ENCODE measurements around the gene TEX38. TPM values are rescaled to one million over a fixed set of nuclear protein-coding genes. Genes with fewer than 3 reads are reported as not detected.
"Not testable (repeated sequence)": the region's sequence is repeated elsewhere in the genome, so short reads cannot be mapped to it uniquely, and the experiment has no call there.

The TEX38 gene
- total RNA-seq, 1 donor from 2014 or later: not detected

DNA sequence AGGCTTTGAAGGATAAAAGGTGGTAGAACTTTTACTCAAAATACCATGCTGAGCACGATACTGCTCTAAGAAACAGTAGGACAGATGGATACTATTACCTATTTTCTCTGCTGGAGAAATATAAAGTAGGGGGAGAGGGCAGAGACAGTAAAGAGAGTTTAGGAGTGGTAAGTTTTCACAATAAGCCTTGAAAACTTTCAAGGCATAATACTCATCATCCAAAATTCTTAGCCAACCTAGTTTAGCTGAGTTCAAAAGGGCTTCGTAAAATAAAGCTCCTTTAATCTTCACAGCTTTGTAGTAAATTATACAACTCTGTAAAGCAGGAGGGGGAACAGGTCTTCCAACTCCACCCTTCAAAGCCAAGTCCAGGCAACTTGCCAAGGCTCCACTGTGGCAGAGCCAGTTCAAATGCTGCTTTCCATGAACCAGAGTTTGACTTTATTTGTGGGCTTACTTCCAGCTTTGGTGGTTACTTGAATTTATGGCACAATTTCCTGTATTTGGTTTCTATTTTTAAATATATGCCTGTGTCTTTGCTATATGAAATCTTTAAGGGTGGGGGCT, 15.5 kb downstream of the TEX38 start:
- intact Hi-C loops (cut with micrococcal nuclease): no loop called here

DNA sequence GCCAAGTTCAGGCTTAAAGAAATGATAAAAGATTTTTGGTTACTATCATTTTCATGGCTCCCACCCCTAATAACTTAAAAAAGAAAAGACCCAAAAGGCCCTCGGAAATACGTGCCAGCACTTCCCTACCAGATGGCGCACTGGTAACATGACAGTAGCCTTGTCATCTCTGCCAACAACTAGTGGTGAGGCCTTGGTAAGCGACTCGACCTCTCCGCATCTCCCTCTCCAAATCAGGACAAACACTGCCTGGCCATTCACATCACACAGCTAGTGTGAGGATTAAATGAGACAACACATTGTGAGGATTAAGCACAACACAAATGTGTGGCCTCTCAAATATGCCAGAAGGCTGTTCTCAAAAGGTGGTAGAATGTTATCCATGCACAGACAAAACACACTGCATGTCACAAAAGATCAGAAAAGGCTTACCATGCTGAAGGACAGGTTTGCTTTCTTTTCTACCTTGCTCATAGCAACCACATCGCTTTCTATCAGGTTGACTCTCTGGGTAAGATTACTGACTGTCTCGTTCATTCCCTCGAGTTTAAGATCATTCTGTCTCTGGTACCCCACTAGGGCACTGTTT, 16.4 kb downstream of the TEX38 start:
- intact Hi-C loops (cut with micrococcal nuclease): no loop called here

DNA sequence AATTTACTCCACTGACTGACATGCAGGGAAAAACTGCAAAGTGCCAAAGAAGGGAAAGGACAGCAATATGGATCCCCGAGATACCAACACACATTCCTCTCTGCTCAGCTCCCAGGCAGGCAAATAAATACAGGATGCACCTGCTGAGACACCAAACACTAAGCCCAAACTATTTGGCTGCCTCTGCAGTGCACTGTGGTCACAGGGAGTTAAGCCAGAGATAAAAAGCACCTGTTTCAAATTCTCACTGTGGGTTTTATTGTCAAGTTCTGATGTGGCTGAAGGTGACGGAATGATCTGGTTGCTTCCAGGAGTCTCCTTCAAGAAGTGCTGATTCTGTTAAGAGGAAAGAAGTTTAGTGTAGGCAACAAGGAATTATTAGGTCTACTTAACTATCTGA, 17.7 kb downstream of the TEX38 start:
- intact Hi-C loops (cut with micrococcal nuclease): no loop called here

DNA sequence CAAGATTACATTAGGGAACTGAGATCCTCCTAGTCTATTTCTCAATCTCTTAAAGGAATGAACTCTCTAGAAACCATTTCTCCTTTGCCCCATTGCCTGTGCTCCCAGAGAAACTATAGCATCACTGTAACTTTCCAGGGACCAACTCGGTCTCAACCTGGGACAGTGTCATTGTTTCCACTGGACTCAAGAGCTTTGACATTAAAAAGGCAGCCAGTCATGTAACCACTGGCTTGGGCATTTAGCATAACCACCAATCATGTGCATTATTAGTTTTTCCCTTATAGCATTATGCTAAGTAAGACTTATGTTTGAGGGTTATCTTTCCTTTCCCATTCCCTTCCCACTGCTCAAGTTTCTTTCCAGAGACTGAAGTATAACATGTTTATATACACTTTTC, 18.2 kb downstream of the TEX38 start:
- intact Hi-C loops (cut with micrococcal nuclease): no loop called here

DNA sequence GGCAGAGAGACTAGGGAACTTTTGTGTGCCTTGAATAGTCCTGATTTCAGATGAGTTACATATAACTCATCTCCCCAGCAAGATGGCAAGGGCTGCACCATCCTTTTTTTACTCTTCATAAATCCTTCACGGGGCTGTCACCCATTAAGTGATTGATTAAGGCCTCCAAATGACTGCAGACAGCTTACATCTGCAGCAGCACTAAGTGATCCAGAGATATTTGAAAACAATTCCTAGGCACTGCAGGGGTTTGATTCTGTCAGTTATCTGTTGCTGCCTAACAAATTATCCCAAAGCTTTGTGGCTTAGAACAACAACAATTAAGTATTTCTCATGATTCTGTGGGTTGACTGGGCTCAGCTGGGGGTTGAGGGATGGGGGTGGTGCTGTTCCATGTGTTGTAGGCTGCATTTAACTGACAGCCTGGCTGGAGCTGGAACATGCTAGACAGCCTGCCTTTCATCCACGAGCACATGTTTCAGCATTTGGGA, 19.3 kb downstream of the TEX38 start:
- intact Hi-C loops (cut with micrococcal nuclease): no loop called here

DNA sequence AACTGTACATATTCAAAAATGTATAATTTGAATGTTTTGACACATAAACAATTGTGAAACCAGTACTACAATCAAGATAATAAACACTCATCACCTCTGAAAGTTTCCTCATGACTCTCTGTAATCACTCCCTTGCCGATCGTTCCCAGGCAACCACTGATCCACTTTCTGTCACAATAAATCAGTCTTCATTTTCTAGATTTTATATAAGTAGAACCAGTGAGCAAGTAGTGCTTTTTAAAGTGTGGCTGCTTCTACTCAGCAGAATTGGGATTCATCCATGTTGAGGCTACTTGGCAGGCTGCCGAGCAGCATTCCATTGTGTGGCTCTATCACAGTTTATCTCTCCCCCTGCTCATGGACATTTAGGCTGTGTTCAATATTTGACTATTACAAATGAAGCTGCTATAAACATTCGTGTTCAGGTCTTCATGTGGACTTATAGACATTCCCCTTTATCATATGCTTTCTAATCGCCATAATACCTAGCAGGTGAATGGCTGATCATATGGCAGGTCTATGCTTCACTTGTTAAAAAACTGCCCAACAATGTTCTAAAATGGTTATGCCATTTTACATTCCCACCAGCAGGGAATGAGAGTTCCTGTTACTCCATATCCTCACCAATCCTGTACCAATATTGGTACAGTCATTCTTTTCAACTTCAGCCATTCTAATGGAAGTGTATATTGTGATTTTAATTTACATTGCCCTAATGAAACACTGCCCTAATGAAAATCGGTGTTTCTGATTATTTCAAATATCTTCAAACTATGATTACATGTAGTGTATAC, 20.5 kb downstream of the TEX38 start:
- intact Hi-C loops (cut with micrococcal nuclease): no loop called here

DNA sequence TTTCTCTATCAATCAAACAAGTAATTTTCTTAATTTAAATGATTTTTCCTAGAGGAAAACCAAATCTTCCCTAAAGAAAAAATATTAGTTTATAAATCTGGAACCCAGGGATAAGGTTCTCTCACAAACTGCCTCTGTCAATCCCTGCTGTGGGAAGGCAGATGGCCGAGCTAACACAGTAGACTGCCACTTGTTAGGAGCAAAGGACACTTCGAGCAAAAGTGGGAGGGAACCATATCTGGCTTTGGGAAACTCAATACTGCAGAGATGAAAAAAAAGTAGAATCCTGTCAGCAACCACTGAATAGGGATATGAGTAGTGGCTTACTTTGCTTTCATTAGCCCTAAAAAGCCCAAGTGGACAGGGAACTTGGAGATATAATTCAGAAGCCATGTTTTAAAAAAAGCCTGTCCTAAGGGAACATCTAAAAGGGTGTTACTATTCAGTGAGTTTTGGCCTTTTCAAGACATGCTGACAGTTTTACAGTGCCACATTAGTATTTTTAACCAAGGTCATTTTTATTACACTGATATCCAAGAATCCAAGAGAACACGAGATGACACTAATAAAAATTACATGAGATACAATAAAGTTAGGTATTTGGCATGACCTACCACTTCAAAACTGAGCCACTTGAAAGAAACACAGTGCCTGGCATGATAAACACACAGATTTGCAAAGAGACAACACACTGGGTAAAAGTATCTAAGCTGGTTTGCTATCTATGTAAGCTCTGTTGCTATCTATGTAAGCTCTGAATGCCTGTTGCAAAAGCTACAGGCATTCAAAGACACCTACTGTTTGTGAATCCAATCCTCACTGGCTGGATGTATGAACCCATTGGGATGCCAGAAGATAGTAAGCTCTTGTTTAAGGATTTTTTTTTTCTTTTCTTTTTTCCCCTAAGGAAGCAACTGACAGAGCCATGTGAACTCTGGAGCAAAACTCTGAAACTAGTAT, 21.4 kb downstream of the TEX38 start:
- intact Hi-C loops (cut with micrococcal nuclease): no loop called here

DNA sequence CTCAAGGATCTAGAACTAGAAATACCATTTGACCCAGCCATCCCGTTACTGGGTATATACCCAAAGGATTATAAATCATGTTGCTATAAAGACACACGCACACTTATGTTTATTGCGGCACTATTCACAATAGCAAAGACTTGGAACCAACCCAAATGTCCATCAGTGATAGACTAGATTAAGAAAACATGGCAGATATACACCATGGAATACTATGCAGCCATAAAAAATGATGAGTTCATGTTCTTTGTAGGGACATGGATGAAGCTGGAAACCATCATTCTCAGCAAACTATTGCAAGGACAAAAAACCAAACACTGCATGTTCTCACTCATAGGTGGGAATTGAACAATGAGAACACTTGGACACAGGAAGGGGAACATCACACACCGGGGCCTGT, 23.0 kb downstream of the TEX38 start:
- intact Hi-C loops (cut with micrococcal nuclease): not testable (repeated sequence)

DNA sequence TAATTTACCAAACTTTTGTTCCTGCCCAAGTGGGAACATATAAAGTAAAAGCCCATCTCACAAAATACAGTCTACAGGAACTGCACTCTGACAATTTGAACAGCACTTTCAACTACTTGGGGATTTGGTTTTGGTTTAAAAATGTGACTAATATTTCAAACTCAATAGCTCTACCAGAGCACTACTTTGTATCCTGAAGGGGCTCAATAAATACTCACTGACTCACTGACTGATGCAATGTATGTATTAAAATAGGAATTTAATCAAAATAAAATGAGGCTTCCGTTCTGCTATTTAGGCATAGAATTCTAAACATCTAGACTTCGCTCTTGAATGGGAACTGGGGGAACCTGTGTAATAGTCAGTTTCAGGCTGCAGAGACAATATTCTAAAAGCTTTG, 25.4 kb downstream of the TEX38 start:
- intact Hi-C loops (cut with micrococcal nuclease): no loop called here

DNA sequence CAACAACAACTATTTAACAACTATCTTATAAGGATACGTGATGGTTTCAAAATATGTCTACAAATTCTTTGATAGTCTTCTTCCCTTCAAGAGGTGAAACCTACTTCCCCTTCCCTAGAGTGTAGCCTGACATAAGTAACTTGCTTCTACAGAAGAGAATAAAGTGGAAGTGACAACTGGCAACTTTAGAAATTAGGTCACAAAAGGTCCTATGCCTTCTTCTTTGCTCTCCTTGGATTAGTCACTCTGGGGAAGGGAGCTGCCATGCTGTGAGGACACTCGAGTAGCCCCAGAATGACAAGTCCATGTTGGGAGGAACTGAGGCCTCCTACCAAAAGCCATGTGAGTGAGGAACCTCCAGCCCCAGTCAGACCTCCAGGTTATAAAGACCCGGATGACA, 28.0 kb downstream of the TEX38 start:
- intact Hi-C loops (cut with micrococcal nuclease): no loop called here

DNA sequence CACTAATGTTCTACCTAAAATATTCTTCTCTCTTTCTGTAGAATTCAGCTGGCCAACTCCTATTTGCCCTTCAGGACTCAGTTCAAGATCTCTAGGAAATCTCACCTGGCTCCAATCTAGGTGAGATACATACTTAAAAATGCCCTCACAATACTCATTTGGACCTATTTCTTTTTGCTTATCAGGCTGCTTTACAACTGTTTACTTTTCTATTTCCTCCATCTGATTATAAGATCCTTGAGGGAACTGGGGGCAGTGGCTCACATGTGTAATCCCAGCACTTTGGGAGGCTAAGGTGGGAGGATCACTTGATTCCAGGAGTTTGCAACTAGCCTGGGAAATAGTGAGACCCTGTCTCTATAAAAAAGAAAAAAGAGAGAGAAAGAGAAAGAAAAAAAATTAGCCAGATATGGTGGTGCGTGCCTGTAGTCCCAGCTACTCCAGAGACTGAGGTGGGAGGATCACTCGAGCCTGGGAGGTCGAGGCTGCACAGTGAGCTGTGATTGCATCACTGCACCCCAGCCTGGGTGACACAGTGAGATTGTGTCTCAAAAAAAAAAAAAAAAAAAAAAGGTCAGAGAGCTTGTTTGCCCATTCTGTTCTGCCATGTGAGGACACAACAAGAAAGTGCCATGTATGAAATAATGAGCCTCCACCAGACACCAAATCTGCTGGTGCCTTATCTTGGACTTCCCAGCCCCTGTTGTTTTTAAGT, 32.4 kb downstream of the TEX38 start:
- intact Hi-C loops (cut with micrococcal nuclease): no loop called here

DNA sequence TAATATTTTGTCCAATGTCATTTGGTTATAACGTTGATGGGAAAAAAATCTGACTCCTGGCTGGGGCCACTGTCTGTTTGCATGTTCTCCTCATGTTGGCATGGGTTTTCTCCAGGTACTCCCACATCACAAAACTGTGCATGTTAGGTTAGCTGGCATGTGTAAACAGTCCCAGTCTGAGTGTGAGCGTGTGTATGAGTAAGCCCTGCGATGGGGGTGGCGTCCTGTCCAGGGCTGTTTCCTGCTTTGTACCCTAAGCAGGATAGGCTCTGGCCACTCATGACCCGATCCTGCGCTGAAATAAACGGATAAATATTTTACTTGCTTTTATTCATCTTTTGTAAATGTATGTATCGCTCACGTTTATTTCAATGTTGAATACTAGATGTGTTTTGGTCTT, 33.8 kb downstream of the TEX38 start:
- intact Hi-C loops (cut with micrococcal nuclease): no loop called here

DNA sequence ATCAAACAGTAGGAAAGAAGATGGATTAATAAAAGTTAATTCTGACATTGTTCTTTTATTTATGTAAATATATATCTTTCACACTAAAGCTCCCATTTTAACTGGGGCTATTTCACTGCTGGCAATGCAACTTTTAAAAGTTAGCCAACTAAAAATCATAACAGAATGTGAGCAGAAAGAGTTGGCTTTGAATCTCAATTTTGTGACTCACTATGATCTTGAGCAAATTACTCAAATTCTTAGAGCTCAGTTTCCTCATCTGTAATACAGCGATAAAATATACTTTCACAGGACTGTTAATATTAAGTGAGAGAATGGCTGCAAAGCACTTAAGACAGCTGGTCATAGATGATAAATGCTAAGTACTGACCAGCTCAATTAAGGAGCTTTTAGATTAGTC, 36.5 kb downstream of the TEX38 start:
- intact Hi-C loops (cut with micrococcal nuclease): no loop called here

DNA sequence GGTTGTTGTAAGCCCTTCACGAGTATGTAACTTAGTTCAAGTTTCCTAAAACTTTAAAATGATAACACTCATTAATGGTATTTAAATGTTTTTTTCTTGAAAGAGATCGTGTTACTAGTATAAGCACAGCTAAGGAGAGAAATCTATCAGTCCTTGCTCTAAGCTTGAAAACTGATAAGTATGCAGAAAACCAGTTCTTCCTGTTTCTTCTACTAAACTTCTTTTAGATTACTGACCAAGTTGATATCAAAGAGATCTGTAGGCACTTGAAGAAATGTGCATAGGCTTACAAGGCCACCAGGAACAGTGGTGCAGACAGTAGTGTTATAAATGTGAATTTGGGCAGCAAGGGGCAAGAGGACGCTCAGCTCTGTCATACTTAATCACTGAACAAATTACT, 43.3 kb downstream of the TEX38 start:
- intact Hi-C loops (cut with micrococcal nuclease): loop anchor here (5.0 kb wide), 3 partner anchors 413 to 1028 kb away; partner anchors contain the start of genes FOXD2, GPBP1L1, LRRC41 and TMEM69

DNA sequence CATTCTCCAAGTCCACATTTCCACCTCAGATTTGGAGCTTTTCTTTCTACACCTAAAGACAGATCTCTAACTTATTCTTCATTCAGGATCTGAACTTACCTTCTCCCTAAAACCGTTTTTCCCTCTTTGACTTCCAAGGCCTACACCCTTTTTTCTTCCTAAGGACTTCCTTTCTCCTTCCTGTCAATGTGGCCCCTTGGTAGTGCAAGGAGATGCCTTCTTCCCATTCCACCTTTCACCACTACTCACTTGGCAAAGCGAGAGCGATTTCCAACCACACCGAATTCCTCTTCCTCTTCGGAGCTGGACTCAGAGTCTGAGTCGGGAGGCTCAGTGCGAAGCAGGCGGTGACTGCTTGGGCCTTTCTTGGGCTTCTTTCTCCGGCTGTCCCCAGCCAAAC, 46.0 kb downstream of the TEX38 start:
- intact Hi-C loops (cut with micrococcal nuclease): loop anchor here (2.0 to 5.0 kb wide), 4 partner anchors 415 to 1030 kb away; partner anchors contain the start of genes FOXD2, GPBP1L1, LRRC41 and RAD54L

DNA sequence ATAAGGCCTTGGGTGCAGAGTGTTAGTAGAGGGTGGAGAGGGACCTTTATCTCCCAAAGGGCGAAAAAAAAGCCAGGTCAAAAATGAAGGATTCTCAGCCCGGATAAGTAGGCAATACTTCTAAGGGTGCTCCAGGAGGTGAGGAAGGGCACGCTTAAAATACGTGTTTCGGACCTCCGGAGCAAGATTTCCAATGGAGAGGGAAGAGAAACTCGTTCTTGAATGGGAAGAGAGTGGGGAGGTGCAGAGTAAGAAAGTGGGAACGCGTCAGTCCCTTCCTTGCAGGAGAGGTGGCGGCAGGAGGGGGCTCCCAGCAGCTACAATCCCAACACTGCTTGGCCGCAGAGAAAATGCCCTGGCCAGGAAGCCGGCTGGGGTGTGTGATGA, 46.7 kb downstream of the TEX38 start:
- intact Hi-C loops (cut with micrococcal nuclease): loop anchor here (2.0 to 5.0 kb wide), 4 partner anchors 416 to 1031 kb away; partner anchors contain the start of genes FOXD2, GPBP1L1, LRRC41 and RAD54L

DNA sequence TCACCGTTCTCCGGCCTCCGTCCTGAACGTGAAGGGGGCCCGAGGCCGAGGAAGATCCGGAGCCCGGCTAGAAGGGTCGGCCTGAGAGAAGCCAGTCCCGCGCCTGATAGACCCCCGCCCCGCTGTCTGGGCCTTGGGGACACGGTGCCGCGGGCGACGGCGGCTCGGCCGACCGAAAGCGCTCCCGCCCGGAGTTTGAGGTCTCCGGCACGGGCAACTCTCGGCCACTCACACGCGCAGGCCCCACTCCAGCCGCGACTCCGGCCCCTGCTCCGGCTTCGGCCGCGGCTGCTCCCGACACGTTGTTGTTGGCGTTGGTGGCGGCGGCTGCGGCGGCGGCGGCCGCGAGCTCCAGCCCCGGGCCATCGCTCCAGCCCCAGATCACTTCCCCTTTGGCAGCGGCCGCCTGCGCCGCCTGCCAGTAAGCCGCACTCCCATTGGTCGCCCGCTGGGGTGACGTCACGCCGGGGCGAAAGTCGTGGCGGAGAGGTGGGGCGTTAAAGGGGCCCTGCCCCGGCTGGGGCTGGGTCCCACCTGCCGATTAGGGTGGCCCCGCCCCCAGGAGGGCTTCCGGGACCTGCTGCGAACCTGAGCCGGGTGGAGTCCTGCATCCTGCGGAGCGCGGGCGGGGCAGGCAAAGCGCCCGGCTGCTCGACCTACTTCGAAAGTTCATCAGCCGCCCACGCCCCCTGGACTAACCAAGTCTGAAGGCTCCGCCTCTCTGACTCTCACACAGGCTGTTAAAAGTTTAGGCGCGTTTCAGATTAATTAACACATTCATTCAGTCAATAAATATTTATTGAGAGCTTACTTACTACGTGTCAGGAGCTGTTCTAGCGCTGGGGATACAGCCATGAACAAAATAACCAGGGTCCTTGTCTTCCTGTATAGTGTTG, 47.3 kb downstream of the TEX38 start, which contains the start of gene EFCAB14:
TSS of gene EFCAB14 (minus strand) at position 388 of the 896 bp plus-strand sequence. CDS start 1,027 bp downstream, outside the sequence.
- intact Hi-C loops (cut with micrococcal nuclease): loop anchor here (1.0 to 5.0 kb wide), 11 partner anchors 44 to 1032 kb away; partner anchors contain the start of genes ATPAF1, CMPK1, FOXD2 and GPBP1L1

DNA sequence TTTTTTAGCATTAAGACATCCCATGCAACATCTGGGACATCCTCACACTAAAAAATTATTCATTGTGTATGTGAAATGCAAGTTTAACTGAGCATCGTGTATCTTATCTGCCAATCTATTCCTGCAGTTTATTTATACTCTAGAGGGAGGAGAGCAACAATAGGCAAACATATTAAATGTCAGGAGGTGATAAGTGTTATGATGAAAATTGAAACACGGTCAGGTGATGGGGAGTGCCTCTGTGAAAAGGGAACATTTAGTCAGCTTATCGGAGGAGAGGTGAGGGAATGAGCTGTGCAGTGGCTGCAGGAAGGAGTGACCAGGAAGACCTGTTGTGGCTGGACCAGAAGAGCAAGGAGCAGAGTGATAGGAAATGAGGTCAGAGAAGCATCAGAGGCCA, 48.0 kb downstream of the TEX38 start:
- intact Hi-C loops (cut with micrococcal nuclease): loop anchor here (1.0 to 5.0 kb wide), 11 partner anchors 44 to 1032 kb away; partner anchors contain the start of genes ATPAF1, CMPK1, FOXD2 and GPBP1L1

DNA sequence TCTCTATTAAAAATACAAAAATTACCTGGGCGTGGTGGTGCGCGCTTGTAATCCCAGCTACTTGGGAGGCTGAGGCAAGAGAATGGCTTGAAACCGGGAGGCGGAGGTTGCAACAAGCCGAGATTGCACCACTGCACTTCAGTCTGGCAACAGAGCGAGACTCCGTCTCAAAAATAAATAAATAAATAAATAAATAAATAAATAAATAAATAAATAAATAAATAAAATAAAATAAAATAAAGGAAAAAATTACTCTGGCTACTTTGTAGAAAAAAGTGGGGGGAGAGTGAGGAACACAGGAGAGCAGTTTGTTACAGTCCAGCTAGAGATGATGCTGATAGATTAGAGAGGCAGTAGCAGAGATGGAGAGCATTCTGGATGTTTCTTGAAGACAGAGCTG, 48.7 kb downstream of the TEX38 start:
- intact Hi-C loops (cut with micrococcal nuclease): not testable (repeated sequence)
